ENCODE data around the gene RALGPS1.

DNA sequence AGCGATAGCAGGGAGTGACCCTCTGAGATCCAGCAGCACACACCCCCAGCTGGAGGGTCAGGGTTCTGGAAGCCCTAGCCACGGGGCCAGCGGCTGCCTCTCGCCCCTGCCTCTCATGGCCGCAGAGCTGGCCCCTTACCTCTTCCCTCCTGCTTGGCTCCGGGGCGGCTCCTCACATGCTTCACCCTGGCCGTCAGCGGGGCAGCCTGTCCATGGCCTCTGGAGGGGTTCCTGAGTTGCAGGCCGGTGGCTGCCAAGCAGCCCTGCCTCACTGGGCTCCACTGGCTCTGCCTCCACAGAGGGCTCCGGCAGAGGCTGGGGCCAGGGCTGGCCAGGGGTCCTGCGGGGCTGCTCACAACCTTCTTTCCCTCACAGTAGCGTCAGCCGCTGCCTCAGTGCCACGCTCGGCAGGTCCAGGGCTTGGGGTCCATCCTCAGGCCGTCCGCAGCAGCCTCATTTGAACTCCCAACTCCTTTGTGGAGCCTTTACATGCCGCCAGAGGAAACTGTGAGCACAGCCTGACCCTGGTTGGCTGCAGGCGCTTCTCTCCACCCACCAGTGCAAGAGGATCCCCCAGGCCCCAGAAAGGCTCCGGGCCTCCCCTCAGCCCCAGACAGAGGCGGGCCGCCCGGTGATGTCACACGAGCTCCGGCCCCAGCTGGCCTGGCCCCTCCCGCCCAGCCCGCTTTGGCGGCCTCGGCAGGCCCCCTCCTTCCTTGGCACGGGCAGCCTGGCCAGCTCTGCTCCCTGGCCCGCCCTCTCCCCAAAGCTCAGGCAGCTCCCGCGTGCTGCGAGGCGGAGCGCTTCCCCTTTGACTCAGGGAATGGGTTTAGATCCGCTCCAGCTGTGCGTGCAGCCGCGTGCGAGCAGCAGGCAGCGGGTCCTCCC, 207.8 kb downstream of the RALGPS1 start, which contains the start of gene ANGPTL2:
- TF ChIP-seq GABPA (IDR thresholded peaks at IDR 0.05; ENCODE audit: borderline replicate concordance, insufficient read depth, low read length) (no peak), EZH2 (IDR thresholded peaks at IDR 0.05; ENCODE audit: low read depth, low read length, severe bottlenecking) (no peak), SP1 (IDR thresholded peaks at IDR 0.05; ENCODE audit: low read depth, low read length) (no peak), CHD2 (IDR thresholded peaks at IDR 0.05; ENCODE audit: low read length) (no peak), EP300 (IDR thresholded peaks at IDR 0.05; ENCODE audit: borderline replicate concordance in 1 of 2, low read depth in 2 of 2, low read length in 2 of 2) (peak in 1 of 2 experiments; percentile 50; a peak in 1 of 3 replicates), POLR2A (IDR thresholded peaks at IDR 0.05; ENCODE audit: control extremely low read depth in 1 of 2, low read depth in 2 of 2, low read length in 2 of 2) (peak in 1 of 2 experiments; percentile 84; a peak in 2 of 3 replicates), EGR1 (IDR thresholded peaks at IDR 0.05; ENCODE audit: borderline replicate concordance, low read depth, low read length) (no peak), SRF (IDR thresholded peaks at IDR 0.05; ENCODE audit: low read depth, low read length) (no peak), RFX5 (IDR thresholded peaks at IDR 0.05; ENCODE audit: borderline replicate concordance, low read depth, low read length) (no peak)
- TF ChIP-seq, protein P1, sequence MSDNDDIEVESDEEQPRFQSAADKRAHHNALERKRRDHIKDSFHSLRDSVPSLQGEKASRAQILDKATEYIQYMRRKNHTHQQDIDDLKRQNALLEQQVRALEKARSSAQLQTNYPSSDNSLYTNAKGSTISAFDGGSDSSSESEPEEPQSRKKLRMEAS (IDR thresholded peaks at IDR 0.05) = peak; percentile 97
- TF ChIP-seq, protein P2, sequence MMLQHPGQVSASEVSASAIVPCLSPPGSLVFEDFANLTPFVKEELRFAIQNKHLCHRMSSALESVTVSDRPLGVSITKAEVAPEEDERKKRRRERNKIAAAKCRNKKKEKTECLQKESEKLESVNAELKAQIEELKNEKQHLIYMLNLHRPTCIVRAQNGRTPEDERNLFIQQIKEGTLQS (IDR thresholded peaks at IDR 0.05; ENCODE audit: insufficient read depth, low read depth, low read length) = no peak
- TF ChIP-seq, protein P3, sequence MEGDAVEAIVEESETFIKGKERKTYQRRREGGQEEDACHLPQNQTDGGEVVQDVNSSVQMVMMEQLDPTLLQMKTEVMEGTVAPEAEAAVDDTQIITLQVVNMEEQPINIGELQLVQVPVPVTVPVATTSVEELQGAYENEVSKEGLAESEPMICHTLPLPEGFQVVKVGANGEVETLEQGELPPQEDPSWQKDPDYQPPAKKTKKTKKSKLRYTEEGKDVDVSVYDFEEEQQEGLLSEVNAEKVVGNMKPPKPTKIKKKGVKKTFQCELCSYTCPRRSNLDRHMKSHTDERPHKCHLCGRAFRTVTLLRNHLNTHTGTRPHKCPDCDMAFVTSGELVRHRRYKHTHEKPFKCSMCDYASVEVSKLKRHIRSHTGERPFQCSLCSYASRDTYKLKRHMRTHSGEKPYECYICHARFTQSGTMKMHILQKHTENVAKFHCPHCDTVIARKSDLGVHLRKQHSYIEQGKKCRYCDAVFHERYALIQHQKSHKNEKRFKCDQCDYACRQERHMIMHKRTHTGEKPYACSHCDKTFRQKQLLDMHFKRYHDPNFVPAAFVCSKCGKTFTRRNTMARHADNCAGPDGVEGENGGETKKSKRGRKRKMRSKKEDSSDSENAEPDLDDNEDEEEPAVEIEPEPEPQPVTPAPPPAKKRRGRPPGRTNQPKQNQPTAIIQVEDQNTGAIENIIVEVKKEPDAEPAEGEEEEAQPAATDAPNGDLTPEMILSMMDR (IDR thresholded peaks at IDR 0.05; ENCODE audit: control extremely low read depth in 1 of 3, insufficient read depth in 1 of 3, low read depth in 1 of 3, low read length in 3 of 3) = no peak

Data from H1 (cell line).